Sigmoid colon (tissue), 7 donors: Measurements from ENCODE around the gene SYNE3. TPM values are rescaled to one million over a fixed set of nuclear protein-coding genes. Genes with fewer than 3 reads are reported as not detected.

Source experiments
- DNase-seq: peaks from one replicate; pipeline ENCODE4 v3.0.0-alpha.2; 2019
- H3K27ac ChIP-seq, 4 donors: fragments of 200-600 bp; sonication (generic); one replicate each; pipeline ENCODE4 v1.5.1; 2016 to 2019; ENCODE audit warnings: mild to moderate bottlenecking in 1 of 4
- H3K27me3 ChIP-seq, 3 donors: fragments of 200-600 bp; sonication (generic); one replicate each; pipeline ENCODE4 v1.5.1; 2019; ENCODE audit warnings: mild to moderate bottlenecking in 1 of 3
- H3K36me3 ChIP-seq, 4 donors: fragments of 200-600 bp; sonication (generic); one replicate each; pipeline ENCODE4 v1.5.1; 2016 to 2019
- H3K4me1 ChIP-seq, 4 donors: fragments of 200-600 bp; sonication (generic); one replicate each; pipeline ENCODE4 v1.5.1; 2017 to 2019
- H3K4me3 ChIP-seq, 4 donors: fragments of 200-600 bp; sonication (generic); one replicate each; pipeline ENCODE4 v1.5.1; 2017 to 2019; ENCODE audit warnings: mild to moderate bottlenecking in 2 of 4, moderate library complexity in 1 of 4
- H3K9me3 ChIP-seq, 4 donors: fragments of 200-600 bp in 3 of 4; sonication (generic) in 3 of 4; one replicate each; pipeline versions ENCODE4 v1.5.1 to v1.6.1; 2013 to 2019
- CTCF ChIP-seq, 4 experiments: fragments of 450-650 bp in 3 of 4; fragments of 200-600 bp in 1 of 4; IDR thresholded peaks; one replicate each; pipeline ENCODE4 v1.5.1; 2016 to 2019; ENCODE audit warnings: antibody characterized with exemption in 4 of 4, mild to moderate bottlenecking in 3 of 4, moderate library complexity in 2 of 4
- EP300 ChIP-seq, 4 donors: sonication (generic); formaldehyde crosslinking; IDR thresholded peaks; one replicate each; pipeline ENCODE4 v1.6.1; 2017; ENCODE audit warnings: antibody characterized with exemption in 4 of 4
- POLR2A ChIP-seq, 2 donors: fragments of 450-650 bp; IDR thresholded peaks; one replicate each; pipeline ENCODE4 v1.6.1; 2016; ENCODE audit warnings: antibody characterized with exemption in 2 of 2, mild to moderate bottlenecking in 2 of 2, moderate library complexity in 2 of 2
- POLR2AphosphoS5 ChIP-seq, 4 donors: sonication (generic); formaldehyde crosslinking; IDR thresholded peaks; one replicate each; pipeline ENCODE4 v1.6.1; 2017; ENCODE audit warnings: antibody characterized with exemption in 4 of 4
- WGBS, 2 donors: extraction: QIAGEN DNeasy Blood & Tissue Kit; methylation state at CpG; one replicate each; pipeline ENCODE4 v1.1.7; 2013; 5-methylcytosine and 5-hydroxymethylcytosine counted together
- intact Hi-C: fragments of 100-400 bp; cut with DNase I; formaldehyde crosslinking; loops from one replicate; pipeline ENCODE4 v1.15.1; 2023
- polyA plus RNA-seq, 3 donors: library from polyadenylated mRNA; stranded (reverse); fragments of 200-250 nt; gene quantifications; one replicate each; pipeline ENCODE4 v1.2.3, GENCODE V29; 2013
- total RNA-seq, 4 donors: library from RNA; depleted of rRNA; stranded (reverse); fragments of >200 nt; gene quantifications; one replicate each; pipeline ENCODE4 v1.1.0, GENCODE V29; 2016
- donor health status: healthy with polysubstance abuse.
- donor health status: Bipolar disorder and iron deficiency.
- donor health status: healthy.

Gene SYNE3
- total and polyA plus RNA-seq, 7 donors: 0.69 to 11.8 (median 6.3) TPM

DNA sequence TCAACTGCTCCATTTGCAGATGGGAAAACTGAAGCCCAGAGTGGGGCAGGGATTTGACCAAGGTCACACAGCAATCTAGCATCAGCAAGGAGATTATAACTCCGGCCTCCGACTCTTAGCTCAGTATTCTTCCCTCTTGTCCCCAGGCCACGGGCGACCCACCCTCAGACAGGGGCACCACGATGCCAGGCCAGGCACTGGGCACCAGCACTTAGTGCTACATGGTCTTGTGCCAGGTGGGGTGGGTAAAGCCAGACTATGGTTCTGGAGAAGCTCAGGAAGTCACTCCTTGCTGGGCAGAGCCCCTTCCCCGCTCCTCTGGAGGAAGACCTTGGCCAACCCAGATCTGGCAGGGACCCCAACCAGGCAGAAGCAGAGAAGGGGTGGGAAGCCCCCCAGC lies 41.5 kb downstream of the SYNE3 start:
- 97% methylated on average over 6 of the region's 6 CpGs for WGBS, 2 donors
- no peak overlapping the region for H3K4me3 ChIP-seq
- H3K4me1 ChIP-seq: peaks cover 0 to 38% (median 33%) of the 10 kb centered on the region in 4 donors
- no peak for TF ChIP-seq POLR2AphosphoS5 (IDR thresholded peaks at IDR 0.05)
- H3K27me3 ChIP-seq: no peaks in the 10 kb centered on the region
- peaks cover 0 to 8% (median 1%) of the 10 kb centered on the region in 4 donors for H3K36me3 ChIP-seq
- intact Hi-C loops: no loop called here
- H3K9me3 ChIP-seq: no peaks in the 10 kb centered on the region
- no peak overlapping the region for H3K27ac ChIP-seq
- DNase-seq: no peak

DNA sequence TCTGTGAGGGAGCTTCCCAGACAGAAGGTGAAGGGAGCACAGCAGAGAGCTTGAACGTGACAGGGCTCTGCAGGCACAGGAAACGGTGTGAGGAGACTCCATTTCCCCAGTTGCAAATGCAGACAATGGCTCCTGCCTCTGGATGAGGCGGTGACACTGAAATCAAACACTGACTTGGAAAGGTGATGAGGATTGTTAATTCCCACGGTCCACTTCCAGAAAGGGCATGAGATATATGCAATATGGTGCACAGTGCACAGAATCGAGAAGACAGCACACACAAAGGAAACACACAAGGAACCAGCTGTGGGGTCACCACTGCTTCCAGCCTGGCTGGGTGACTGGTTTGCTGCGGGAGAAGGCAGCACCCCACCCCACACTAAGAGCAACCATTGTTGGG lies 42.0 kb downstream of the SYNE3 start:
- TF ChIP-seq POLR2AphosphoS5 (IDR thresholded peaks at IDR 0.05): no peak
- TF ChIP-seq CTCF (IDR thresholded peaks at IDR 0.05): no peak
- TF ChIP-seq POLR2A (IDR thresholded peaks at IDR 0.05): no peak
- intact Hi-C loops: no loop called here
- Histone ChIP-seq H3K36me3 (peaks cover 0 to 8% (median 1%) of the 10 kb centered on the region in 4 donors), H3K4me1 (peaks cover 0 to 38% (median 33%) of the 10 kb centered on the region in 4 donors), H3K9me3 (no peaks in the 10 kb centered on the region), H3K27me3 (no peaks in the 10 kb centered on the region), H3K27ac (no peak overlapping the region), H3K4me3 (no peak overlapping the region)
- DNase-seq: no peak
- 87 to 94% methylated on average over 6 of the region's 6 CpGs for WGBS, 2 donors

- WGBS, 2 donors: 55 to 78% methylated on average over 10 of the region's 10 CpGs
- Histone ChIP-seq H3K36me3 (peaks cover 0 to 8% (median 1%) of the 10 kb centered on the region in 4 donors), H3K4me3 (no peak overlapping the region), H3K9me3 (no peaks in the 10 kb centered on the region), H3K4me1 (peaks cover 0 to 36% (median 29%) of the 10 kb centered on the region in 4 donors), H3K27me3 (no peaks in the 10 kb centered on the region), H3K27ac (no peak overlapping the region)
- no peak for DNase-seq
- no peak for TF ChIP-seq EP300 (IDR thresholded peaks at IDR 0.05)
- no peak for TF ChIP-seq POLR2AphosphoS5 (IDR thresholded peaks at IDR 0.05)
- no peak for TF ChIP-seq CTCF (IDR thresholded peaks at IDR 0.05)
- TF ChIP-seq POLR2A (IDR thresholded peaks at IDR 0.05): no peak
- intact Hi-C loops: no loop called here
Measured at GRCh38 chr14:95472819-95473251, 43.6 kb downstream of the SYNE3 start.

GRCh38 chr14:95471476-95471875 lies 45.0 kb downstream of the SYNE3 start:
- intact Hi-C loops: no loop called here
- peaks cover 0 to 8% (median 1%) of the 10 kb centered on the region in 4 donors for H3K36me3 ChIP-seq
- 67 to 78% methylated on average over 7 of the region's 7 CpGs for WGBS, 2 donors
- H3K4me1 ChIP-seq: peaks cover 0 to 31% (median 22%) of the 10 kb centered on the region in 4 donors
- H3K9me3 ChIP-seq: no peaks in the 10 kb centered on the region
- H3K27me3 ChIP-seq: no peaks in the 10 kb centered on the region
- no peak for TF ChIP-seq POLR2A (IDR thresholded peaks at IDR 0.05)
- no peak for TF ChIP-seq CTCF (IDR thresholded peaks at IDR 0.05)
- peak; percentile 20 to 87 (median 66) for TF ChIP-seq POLR2AphosphoS5 (IDR thresholded peaks at IDR 0.05)
- no peak for TF ChIP-seq EP300 (IDR thresholded peaks at IDR 0.05)
- H3K27ac ChIP-seq: peak overlapping the region in 3 of 4 donors; percentile 3 to 53 (median 17)
- H3K4me3 ChIP-seq: no peak overlapping the region
- DNase-seq: no peak

DNA sequence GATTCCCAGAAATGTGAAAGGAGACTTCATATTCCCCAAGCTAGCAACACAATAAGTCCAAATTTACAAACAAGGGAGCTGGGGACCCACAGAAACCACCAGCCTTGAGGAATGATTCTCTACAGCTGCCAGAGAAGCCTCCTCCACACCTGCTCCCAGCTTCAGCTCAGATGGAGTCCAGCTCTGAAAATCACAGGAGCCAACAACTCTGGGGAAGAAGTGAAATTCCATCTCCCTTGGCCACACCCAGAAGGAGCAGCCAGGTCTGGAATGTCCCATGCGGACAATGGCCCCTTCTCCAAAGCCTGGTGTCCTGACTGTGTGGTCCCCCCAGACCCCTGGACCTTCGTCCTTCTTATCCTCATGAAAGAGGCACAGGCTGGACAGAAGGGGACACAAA lies 45.4 kb downstream of the SYNE3 start:
- DNase-seq: no peak
- TF ChIP-seq POLR2A (IDR thresholded peaks at IDR 0.05) (no peak), EP300 (IDR thresholded peaks at IDR 0.05) (no peak), POLR2AphosphoS5 (IDR thresholded peaks at IDR 0.05) (no peak), CTCF (IDR thresholded peaks at IDR 0.05) (no peak)
- H3K9me3 ChIP-seq: no peaks in the 10 kb centered on the region
- WGBS, 2 donors: 80 to 90% methylated on average over 2 of the region's 2 CpGs
- H3K4me1 ChIP-seq: peaks cover 0 to 31% (median 22%) of the 10 kb centered on the region in 4 donors
- peaks cover 0 to 8% (median 1%) of the 10 kb centered on the region in 4 donors for H3K36me3 ChIP-seq
- H3K4me3 ChIP-seq: no peak overlapping the region
- peak overlapping the region in 3 of 4 donors; percentile 3 to 53 (median 17) for H3K27ac ChIP-seq
- H3K27me3 ChIP-seq: no peaks in the 10 kb centered on the region
- intact Hi-C loops: no loop called here
